Measurements from ENCODE around the gene CACNA2D3. TPM values are rescaled to one million over a fixed set of nuclear protein-coding genes. Genes with fewer than 3 reads are reported as not detected.
"Not testable (repeated sequence)": the region's sequence is repeated elsewhere in the genome, so short reads cannot be mapped to it uniquely, and the experiment has no call there.

The CACNA2D3 gene
- total and polyA plus RNA-seq, 4 experiments from 2014 or later, result not detected

- Mint-ChIP-seq H3K4me1 (no peaks in the 10 kb centered on the region), H3K27me3 (peaks cover 1% of the 10 kb centered on the region in 2 donors), H3K27ac (no peak overlapping the region), H3K36me3 (no peaks in the 10 kb centered on the region), H3K9me3 (peaks cover 0 to 13% (median 4%) of the 10 kb centered on the region in 8 donors), H3K4me3 (no peak overlapping the region)
- H3K36me3 ChIP-seq (ENCODE audit: insufficient read depth, low read length), result no peaks in the 10 kb centered on the region
- no peaks in the 10 kb centered on the region for H3K9me3 ChIP-seq (ENCODE audit: control insufficient read depth in 1 of 2, low read length in 2 of 2)
- H3K27me3 ChIP-seq (ENCODE audit: insufficient read depth, low read length), result no peaks in the 10 kb centered on the region
- ChIA-PET POLR2A (ENCODE audit: partially characterized antibody) (no interaction called here), CTCF (ENCODE audit: partially characterized antibody) (no interaction called here)
- no peak for DNase-seq
- no peaks in the 10 kb centered on the region for H3K4me1 ChIP-seq (ENCODE audit: insufficient read depth, low read length)
- intact Hi-C loops (cut with micrococcal nuclease), result no loop called here
- H3K27ac ChIP-seq (ENCODE audit: low read depth, low read length), result no peak overlapping the region
- H3K4me3 ChIP-seq (ENCODE audit: low read length in 2 of 2), result no peak overlapping the region
These were observed 984.8 kb downstream of the CACNA2D3 start for GRCh38 chr3:55107187-55107586.

GRCh38 chr3:55111906-55112305, 989.6 kb downstream of the CACNA2D3 start:
- POLR2A ChIA-PET (ENCODE audit: partially characterized antibody); H3K27ac Mint-ChIP-seq; CTCF ChIA-PET (ENCODE audit: partially characterized antibody); H3K9me3 ChIP-seq (ENCODE audit: control insufficient read depth in 1 of 2, low read length in 2 of 2); H3K27me3 ChIP-seq (ENCODE audit: insufficient read depth, low read length); H3K4me3 ChIP-seq (ENCODE audit: low read length in 2 of 2); H3K4me3 Mint-ChIP-seq; H3K27ac ChIP-seq (ENCODE audit: low read depth, low read length); intact Hi-C loops (cut with micrococcal nuclease); H3K4me1 Mint-ChIP-seq; H3K36me3 Mint-ChIP-seq; DNase-seq; H3K27me3 Mint-ChIP-seq; H3K36me3 ChIP-seq (ENCODE audit: insufficient read depth, low read length); H3K9me3 Mint-ChIP-seq; H3K4me1 ChIP-seq (ENCODE audit: insufficient read depth, low read length): not testable (repeated sequence)

GRCh38 chr3:55118451-55118850, 996.1 kb downstream of the CACNA2D3 start:
- Mint-ChIP-seq H3K36me3 (no peaks in the 10 kb centered on the region), H3K27me3 (no peaks in the 10 kb centered on the region), H3K4me1 (no peaks in the 10 kb centered on the region), H3K9me3 (peaks cover 0 to 3% (median 0%) of the 10 kb centered on the region in 8 donors), H3K27ac (no peak overlapping the region), H3K4me3 (no peak overlapping the region)
- ChIA-PET CTCF (ENCODE audit: partially characterized antibody) (no interaction called here), POLR2A (ENCODE audit: partially characterized antibody) (no interaction called here)
- H3K9me3 ChIP-seq (ENCODE audit: control insufficient read depth in 1 of 2, low read length in 2 of 2), result no peaks in the 10 kb centered on the region
- no peak for DNase-seq
- intact Hi-C loops (cut with micrococcal nuclease), result no loop called here
- H3K27ac ChIP-seq (ENCODE audit: low read depth, low read length), result no peak overlapping the region
- no peaks in the 10 kb centered on the region for H3K4me1 ChIP-seq (ENCODE audit: insufficient read depth, low read length)
- no peak overlapping the region for H3K4me3 ChIP-seq (ENCODE audit: low read length in 2 of 2)
- H3K36me3 ChIP-seq (ENCODE audit: insufficient read depth, low read length), result no peaks in the 10 kb centered on the region
- H3K27me3 ChIP-seq (ENCODE audit: insufficient read depth, low read length), result no peaks in the 10 kb centered on the region

GRCh38 chr3:55119268-55119667, 996.9 kb downstream of the CACNA2D3 start:
- Mint-ChIP-seq H3K4me3 (no peak overlapping the region), H3K27ac (no peak overlapping the region), H3K4me1 (no peaks in the 10 kb centered on the region), H3K27me3 (no peaks in the 10 kb centered on the region), H3K36me3 (no peaks in the 10 kb centered on the region), H3K9me3 (peaks cover 0 to 3% (median 0%) of the 10 kb centered on the region in 8 donors)
- no peaks in the 10 kb centered on the region for H3K36me3 ChIP-seq (ENCODE audit: insufficient read depth, low read length)
- no peak overlapping the region for H3K4me3 ChIP-seq (ENCODE audit: low read length in 2 of 2)
- no peaks in the 10 kb centered on the region for H3K9me3 ChIP-seq (ENCODE audit: control insufficient read depth in 1 of 2, low read length in 2 of 2)
- ChIA-PET POLR2A (ENCODE audit: partially characterized antibody) (no interaction called here), CTCF (ENCODE audit: partially characterized antibody) (no interaction called here)
- H3K27ac ChIP-seq (ENCODE audit: low read depth, low read length), result no peak overlapping the region
- no peak for DNase-seq
- no peaks in the 10 kb centered on the region for H3K4me1 ChIP-seq (ENCODE audit: insufficient read depth, low read length)
- H3K27me3 ChIP-seq (ENCODE audit: insufficient read depth, low read length), result no peaks in the 10 kb centered on the region
- intact Hi-C loops (cut with micrococcal nuclease), result no loop called here

- Histone ChIP-seq H3K4me1 (ENCODE audit: insufficient read depth, low read length) (no peaks in the 10 kb centered on the region), H3K36me3 (ENCODE audit: insufficient read depth, low read length) (no peaks in the 10 kb centered on the region), H3K9me3 (ENCODE audit: control insufficient read depth in 1 of 2, low read length in 2 of 2) (no peaks in the 10 kb centered on the region), H3K27ac (ENCODE audit: low read depth, low read length) (no peak overlapping the region), H3K4me3 (ENCODE audit: low read length in 2 of 2) (no peak overlapping the region), H3K27me3 (ENCODE audit: insufficient read depth, low read length) (no peaks in the 10 kb centered on the region)
- ChIA-PET POLR2A (ENCODE audit: partially characterized antibody) (no interaction called here), CTCF (ENCODE audit: partially characterized antibody) (no interaction called here)
- Mint-ChIP-seq H3K27me3 (no peaks in the 10 kb centered on the region), H3K27ac (no peak overlapping the region), H3K36me3 (no peaks in the 10 kb centered on the region), H3K4me1 (no peaks in the 10 kb centered on the region), H3K9me3 (peaks cover 0 to 10% (median 0%) of the 10 kb centered on the region in 8 donors), H3K4me3 (no peak overlapping the region)
- no peak for DNase-seq
- intact Hi-C loops (cut with micrococcal nuclease), result no loop called here
These were observed 1000.0 kb downstream of the CACNA2D3 start for GRCh38 chr3:55122312-55122711.

Other genes starting within 250 kb of the CACNA2D3 start
- 10 to 100 TPM; 37.7 to 38.1 TPM for gene ACTR8, start 240.4 kb upstream of the CACNA2D3 start, total RNA-seq
- 10 to 100 TPM; 13.1 to 24.7 TPM for gene ACTR8, start 240.4 kb upstream of the CACNA2D3 start, polyA plus RNA-seq
- 10 to 100 TPM; 43.2 to 50.7 TPM for gene SELENOK, start 230.7 kb upstream of the CACNA2D3 start, total RNA-seq
- 100 to 1,000 TPM; 103 to 134 TPM for gene SELENOK, start 230.7 kb upstream of the CACNA2D3 start, polyA plus RNA-seq

Data from CD4-positive, alpha-beta memory T cell (primary cell).